Eye (tissue), 1 donor: ENCODE measurements around the gene AKAP10.
"Not testable (repeated sequence)": the region's sequence is repeated elsewhere in the genome, so short reads cannot be mapped to it uniquely, and the experiment has no call there.

Experiments
- DNase-seq: peaks from one replicate; pipeline ENCODE4 v3.0.0-alpha.2; 2015

The AKAP10 gene

DNA sequence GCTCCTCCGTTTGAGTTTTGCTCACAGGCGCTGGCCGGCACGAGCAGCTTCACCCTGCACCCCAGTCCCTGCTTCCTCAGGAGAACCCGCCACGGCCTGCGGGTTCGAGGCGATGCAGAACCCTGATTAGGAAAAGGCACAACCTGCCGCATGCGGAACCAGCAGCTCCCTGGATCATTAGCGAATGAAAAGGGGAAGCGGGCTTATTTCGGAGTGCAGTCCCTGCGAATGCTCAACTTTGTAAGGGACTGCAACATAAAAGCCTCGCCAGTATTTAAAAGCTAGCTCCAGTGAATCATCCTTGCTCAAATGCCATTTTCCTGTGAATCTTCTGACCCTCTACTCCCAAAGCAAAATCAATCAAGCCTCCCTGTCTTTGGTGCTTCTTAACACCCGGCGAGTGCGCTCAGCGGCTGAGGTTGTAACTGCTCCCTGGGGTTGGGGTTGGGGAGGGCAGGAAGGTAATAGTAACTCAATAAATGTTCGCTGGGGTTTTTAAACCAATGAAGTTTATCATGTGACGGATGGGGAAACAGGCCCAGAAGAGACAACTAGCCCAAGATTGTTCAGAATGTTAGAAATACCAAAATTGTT, 678 bp upstream of the AKAP10 start:
- DNase-seq = no peak

DNA sequence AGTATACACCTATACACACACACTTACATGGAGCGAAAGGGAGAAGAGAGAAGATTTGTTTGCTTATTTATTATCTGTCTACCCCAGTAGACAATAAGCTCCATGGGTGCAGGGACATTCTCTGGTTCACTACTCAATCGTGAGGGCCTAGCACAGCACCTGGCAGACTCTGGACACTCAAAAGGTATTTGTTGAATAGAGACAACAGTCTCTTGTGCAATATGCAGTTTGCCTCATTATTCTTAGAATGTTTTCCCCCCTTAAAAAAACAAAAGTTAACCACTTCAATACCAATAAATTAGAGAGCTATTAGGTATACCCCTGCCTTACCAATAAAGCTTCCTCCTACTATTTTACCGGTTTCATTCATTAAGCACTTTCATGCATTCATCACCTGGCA, 2.0 kb downstream of the AKAP10 start:
- DNase-seq = no peak

DNA sequence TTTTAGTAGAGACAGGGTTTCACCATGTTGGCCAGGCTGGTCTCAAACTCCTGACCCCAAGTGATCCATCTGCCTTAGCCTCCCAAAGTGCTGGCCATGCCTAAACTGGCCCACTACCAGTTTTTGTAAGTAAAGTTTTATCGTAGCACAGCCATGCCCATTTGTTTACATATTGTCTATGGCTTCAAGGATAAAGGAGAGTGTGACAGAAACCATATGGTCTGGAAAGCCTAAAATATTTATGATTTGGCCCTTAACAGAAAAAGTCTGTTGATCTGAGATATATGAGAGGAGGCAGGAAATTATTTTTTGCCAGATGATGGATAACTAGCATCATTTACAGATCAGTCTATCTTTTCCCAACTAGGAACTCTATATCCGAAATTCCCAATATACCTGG, 4.5 kb downstream of the AKAP10 start:
- no peak for DNase-seq

DNA sequence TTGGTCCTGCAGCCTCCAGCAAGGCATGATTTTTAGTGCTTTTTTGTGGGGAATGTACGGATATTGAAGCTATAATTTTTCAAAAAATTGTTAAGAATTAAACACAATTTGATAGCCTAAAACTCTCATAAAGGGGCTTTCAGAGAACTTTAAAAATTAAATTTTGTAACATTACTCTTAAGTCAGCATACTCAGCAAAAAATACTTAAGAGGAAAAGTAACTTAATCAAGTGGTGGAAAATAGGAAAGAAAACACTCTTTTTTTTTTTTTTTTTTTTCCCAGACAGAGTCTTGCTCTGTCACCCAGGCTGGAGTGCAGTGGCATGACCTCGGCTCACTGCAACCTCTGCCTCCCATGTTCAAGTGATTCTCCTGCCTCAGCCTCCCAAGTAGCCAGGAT, 14.7 kb downstream of the AKAP10 start:
- not testable (repeated sequence) for DNase-seq

DNA sequence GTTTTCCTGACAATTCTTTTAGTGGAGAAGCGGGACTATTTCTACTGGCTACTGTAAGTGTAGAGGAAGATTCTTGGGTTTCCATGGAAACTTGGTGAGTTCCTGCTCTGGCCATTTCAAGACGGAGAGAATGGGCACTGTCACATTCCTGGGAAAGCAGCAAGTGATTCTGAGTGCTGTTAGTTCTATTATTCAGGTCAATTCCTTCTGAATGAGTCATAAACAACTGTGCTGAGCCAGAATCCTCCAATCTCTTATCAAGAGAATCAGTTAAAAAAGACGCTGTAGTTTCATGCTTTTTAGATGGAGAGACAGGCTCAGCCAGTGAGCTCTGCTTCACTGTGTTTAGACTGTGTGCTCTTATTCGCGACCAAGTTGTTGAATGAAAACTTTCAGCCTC, 19.6 kb downstream of the AKAP10 start:
- peak; percentile 44 for DNase-seq

DNA sequence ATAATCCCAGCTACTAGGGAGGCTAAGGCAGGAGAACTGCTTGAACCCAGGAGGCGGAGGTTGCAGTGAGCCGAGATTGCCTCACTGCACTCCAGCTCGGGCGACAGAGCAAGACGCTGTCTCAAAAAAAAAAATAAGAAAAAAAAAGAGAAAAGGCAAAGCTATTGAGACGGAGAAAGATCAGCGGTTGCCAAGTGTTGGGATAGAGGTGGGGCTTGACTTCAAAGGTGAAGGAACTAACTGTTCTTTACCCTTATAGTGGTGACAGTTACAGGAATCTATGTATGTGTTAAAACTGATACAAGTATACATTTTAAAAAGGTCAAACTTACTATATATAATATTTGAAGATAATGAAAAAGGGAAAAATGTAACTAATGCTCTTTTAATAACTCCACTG, 22.5 kb downstream of the AKAP10 start:
- DNase-seq = no peak

DNA sequence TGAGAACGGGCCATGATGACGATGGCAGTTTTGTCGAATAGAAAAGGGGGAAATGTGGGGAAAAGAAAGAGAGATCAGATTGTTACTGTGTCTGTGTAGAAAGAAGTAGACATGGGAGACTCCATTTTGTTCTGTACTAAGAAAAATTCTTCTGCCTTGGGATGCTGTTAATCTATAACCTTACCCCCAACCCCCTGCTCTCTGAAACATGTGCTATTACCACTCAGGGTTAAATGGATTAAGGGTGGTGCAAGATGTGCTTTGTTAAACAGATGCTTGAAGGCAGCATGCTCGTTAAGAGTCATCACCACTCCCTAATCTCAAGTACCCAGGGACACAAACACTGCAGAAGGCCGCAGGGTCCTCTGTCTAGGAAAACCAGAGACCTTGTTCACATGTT, 26.2 kb downstream of the AKAP10 start:
- not testable (repeated sequence) for DNase-seq

DNA sequence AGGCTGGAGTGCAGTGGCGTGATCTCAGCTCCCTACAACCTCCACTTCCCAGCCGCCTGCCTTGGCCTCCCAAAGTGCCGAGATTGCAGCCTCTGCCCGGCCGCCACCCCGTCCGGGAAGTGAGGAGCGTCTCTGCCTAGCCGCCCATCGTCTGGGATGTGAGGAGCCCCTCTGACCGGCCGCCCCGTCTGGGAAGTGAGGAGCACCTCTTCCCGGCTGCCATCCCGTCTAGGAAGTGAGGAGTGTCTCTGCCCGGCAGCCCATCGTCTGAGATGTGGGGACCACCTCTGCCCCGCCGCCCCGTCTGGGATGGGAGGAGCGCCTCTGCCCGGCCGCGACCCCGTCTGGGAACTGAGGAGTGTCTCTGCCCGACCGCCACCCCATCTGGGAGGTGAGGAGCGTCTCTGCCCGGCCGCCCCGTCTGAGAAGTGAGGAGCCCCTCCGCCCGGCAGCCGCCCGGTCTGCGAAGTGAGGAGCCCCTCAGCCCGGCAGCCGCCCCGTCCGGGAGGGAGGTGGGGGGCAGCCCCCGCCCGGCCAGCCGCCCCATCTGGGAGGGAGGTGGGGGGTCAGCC, 26.9 kb downstream of the AKAP10 start:
- DNase-seq = not testable (repeated sequence)

DNA sequence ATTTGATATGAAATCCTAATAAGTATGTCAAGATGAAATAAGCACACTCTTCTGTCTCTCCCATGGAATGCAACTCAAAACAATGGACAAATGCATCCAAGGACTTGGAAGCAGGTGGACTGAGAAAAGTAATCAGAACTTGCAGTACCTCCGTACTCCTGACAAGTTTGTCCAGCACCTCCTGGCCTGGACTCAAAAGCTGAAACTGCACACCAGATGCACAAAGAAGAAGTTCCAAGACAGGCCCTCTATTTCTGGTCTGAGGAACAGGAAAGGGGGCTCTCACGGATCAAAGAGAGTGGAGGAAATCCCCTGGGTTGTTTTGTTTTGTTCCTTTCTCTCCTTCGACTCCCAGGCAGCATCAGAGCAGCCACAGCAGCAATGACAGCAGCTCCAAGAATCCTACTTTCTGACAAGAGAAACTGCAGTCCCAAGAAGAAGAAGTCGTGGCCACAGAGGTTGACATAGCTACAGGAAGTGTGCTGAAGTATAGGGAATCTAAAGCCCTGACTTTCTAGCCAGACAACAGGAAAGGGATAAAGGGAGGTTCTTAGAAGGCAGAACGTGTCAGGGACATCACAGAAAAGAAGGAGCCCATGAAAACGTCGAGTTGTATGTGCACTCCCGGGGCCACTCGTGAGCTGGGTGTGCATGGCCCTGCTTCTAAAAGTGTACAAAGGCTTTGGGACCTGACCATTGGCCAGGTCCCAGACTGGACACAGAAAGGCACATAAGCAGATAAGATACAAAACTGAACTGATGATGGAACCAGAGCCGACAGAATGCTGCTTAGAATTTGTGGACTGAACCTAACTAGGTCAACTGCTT, 29.3 kb downstream of the AKAP10 start:
- peak; percentile 21 for DNase-seq

DNA sequence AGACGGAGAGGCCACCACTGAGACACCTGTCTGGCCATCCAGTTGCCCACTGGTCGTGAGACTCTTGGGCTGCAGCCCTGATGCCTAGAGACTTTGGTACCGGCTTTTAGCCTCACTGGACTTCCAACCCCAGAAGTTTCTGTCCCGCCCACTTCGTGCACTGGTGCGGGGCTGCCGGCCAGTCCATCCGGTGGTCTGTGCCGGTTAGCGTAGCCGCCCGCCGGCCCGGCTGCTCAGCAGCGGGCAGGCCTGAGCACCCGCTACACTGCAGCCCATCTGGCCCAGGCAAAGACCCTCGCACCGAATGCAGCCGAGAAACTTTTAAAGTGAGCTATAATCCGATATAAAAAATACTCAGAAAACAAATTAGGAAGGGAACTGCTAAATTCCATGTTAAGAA, 30.7 kb downstream of the AKAP10 start:
- DNase-seq = no peak

DNA sequence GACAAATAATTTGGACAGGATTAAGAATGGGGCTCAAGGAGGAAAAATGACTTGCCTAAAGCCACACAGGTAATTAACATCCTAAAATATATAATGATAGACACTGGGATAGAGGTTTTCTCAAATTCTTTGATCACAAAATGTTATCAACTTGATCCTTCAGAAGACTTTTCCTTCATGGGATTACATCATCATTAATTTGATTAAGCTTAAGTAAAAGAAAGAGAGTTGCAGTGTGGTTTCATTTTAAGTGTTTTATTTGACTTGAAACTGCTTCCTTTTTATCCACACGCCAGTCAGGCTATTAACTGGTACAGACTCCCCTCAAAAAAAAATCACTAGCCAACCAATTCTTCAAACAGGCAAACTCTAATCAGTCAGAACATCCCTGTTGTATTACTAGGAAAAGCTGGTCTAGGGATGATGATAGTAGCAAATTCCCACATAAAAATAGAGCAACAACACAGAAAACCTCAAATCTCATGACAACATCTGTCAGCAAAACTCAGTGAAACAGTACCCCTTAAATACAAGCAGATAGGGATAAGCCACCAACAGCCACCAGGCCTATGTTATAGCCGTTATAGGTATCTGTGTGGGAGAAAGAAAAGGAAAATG, 32.5 kb downstream of the AKAP10 start:
- DNase-seq = no peak

DNA sequence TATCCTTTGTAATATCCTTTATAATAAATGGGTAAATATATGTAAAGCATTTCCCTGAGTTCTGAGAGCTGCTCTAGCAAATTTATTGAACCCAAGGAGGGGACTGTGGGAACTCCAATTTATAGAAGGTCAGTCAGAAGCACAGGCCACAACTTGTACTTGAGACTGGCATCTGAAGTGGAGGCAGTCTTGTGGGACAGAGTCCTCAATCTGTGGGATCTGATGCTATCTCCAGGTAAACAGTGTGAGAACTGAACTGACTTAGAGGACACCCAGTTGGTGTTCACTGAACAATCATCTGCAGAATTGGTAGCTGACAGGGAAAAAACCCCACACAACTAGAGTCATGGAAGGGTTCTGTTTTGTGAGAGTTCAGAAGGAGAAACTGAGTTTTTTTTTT, 34.0 kb downstream of the AKAP10 start:
- DNase-seq = no peak

DNA sequence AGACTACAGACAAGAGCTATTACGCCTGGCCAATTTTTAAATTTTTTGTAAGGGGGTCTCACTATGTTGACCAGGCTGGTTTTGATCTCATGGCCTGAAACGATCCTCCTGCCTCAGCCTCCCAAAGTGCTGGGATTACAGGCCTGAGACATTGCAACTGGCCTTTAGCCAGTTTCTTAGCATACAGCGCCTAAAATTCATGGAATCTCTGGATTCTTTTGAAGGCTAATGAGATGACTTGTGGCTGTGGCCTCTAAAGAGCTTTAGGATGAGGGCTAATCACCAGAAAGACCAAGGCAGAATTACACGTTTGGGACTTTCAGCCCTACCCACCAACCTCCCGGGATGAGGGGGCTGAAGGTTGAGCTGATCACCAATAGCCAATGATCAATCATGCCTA, 34.6 kb downstream of the AKAP10 start:
- no peak for DNase-seq

DNA sequence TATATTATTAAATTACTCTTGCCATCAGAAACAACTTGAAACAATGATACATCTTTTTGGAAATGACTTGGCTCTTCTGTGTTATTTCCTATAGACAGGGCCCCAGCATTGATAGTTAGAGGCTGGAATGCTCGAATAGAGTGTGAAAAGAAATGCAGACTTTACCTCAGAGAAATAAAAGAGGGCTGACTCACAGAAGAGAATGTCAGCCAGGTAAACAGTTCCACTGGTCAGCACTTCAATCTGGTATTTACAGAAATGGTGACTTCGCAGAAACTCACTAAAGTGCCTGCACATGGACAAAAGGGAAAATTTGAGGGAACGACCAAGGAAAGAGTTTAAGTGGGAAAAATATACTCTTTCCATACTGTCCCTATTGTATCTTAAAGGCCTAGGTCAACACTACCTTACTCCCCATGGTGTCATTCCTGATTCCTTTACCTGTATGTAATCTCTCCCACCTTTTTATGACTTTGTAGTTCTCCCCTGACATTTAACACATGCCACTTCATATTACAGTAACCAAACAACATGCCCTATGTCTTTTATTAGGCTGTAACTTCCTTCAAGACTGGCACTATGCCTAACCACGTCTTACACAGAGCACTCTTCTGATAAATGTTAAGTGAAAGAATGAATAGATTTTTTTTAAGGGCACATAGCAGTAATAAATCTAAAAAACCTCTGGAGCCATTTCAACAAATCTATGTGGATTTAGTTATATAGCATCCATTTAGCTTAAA, 36.7 kb downstream of the AKAP10 start:
- no peak for DNase-seq

DNA sequence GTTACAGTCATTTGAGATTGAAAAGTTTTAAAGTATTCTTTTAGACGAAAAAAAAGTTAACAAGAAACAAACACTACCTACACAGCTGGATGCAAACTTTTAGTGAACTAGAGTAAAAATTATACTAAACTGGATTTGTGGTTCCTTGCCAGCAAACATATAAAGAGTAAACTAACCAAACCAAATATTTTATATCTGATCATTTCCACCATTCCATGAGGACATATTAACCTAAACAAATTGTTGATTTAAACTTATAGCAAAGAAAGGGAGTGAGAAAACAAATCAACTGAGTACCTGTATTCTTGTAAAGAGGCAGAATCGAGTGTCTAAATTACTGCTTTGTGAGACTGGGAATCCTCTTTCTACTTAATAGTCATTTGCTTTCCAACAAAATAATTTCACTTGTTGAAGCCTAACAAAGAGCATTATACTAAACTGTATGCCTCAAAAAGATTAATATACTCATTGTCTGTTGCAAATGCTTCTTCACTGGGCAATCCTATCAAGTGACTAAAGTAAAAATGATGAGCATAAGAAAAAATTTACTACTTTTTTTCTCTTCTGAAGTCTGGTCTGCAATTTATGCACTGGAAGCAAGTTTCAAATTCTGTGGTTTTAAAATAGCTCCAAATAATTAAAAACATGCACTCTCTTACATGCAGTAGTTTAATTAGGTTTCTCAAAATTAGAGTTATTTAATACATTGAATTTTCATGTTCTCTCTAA, 37.5 kb downstream of the AKAP10 start:
- no peak for DNase-seq

DNA sequence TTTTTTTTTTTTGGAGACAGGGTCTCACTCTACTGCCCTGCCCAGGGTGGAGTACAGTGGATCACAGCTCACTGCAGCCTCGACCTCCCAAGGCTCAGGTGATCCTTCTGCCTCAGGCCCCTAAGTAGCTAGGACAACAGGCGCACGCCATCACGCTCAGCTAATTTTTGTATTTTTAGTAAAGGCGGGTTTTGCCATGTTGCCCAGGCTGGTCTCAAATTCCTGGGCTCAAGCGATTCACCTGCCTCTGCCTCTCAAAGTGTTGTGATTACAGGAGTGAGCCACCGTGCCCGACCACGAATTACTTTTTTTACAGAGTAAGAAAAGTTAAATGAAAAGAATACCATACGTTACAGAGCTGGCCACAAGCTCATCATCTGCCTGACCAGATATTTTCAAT, 38.9 kb downstream of the AKAP10 start:
- no peak for DNase-seq

DNA sequence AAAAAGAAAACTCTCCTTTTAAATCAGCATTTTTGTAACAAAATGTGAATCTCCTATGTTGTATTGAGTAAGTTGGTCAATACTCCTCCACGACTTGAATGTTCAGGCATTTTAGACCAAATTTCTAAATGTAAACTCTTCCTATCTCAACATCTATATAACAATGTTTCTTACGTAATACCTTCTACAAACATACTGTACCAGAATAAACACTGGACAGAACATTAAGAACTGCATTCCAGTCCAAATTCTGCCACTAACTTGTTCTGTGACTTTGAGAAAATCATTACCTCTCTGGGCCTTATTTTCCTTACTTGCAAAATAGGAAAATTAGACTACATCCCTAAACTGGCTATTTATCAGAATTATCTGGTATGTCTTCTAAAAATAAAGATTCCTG, 40.1 kb downstream of the AKAP10 start:
- no peak for DNase-seq

DNA sequence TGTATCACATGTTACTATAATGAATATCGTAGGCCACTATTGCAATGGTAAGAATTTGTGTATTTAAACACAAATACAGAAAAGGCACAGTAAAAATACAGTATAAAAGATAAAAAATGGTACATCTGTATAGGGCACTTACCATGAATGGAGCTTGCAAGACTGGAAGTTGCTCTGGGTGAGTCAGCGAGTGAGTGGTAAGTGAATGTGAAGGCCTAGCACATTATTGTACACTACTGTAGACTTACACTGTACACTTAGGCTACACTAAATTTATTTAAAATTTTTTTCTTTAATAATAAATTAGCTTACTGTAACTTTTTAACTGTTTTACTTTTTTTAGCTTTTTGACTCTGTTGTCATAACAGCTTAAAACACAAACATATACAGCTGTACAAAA, 42.5 kb downstream of the AKAP10 start:
- no peak for DNase-seq

DNA sequence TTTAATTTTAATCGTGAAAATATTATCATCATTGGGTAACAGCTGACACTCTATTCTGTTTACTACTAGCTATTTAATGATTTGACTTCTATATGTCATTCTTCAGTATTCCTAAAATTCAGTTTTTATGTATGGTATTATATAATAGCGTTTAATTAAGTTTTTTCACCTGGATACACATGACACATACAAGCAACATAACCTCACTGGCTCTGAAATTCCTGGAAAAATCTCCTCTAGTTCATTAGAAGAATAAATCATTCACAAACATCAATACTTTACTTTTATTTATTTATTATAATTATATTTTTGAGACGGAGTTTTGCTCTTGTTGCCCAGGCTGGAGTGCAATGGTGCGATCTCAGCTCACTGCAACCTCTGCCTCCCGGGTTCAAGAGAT, 44.0 kb downstream of the AKAP10 start:
- DNase-seq = no peak

DNA sequence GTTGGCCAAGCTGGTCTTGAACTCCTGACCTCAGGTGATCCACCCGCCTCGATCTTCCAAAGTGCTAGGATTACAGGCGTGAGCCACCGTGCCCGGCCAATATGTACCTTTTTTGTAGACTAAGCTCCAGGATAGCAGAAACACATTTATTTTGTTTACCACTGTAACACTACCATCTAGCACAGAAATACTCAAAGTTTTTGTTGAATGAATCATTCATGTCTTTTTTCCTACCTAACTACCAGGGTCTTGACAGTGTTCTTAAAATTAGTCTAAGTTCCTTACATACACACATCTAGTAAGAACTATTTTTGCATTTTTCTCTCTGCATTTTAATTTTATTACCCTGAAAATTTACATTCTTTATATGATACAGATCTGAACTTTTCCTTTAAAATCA, 44.4 kb downstream of the AKAP10 start:
- DNase-seq = no peak

DNA sequence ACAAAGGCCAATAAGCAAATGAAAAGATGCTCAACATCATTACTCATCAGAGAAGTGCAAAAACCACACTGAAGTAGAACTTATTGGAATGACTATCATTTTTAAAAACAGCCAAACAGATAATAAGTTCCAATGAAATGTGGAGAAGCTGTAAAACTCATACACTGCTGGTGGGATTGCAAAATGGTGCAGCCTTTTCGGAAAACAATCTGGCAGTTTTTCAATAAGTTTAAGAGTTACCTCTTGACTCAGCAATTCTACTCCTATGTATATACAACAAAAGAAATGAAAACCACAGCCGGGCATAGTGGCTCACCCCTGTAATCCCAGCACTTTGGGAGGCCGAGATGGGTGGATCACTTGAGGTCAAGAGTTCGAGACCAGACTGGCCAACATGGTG, 49.3 kb downstream of the AKAP10 start:
- no peak for DNase-seq

DNA sequence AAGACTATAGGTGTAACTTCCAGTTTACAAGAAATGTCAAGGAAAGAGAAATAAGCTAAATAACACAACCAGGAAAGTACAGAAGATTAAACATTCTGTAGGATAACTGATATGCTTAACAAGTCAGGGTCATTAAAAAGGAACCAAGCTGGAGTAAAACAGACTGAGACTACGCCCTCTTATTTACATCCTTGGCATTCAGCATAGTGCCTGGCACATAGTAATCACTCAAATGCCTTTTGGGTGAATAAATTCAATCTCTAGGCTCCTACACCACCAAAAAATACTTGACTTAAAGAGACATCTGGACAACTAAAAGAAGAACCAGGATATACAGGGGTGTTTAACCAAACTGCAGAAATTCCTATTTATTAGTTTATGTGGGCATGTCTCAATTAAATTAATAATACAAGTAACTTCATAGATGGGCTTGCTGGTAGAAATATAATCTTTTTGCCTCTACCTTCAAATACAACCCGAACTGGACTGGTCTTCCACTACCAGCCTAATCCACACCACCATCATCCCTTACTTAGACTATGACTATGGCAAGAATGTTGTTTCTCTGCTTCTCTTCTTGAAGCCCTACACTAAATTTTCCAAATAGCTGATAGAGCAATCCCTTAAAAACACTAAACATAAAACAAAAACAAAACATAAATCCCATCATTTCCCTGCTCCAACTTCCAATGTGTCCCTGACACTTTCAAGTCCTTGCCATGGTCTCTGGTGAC, 62.2 kb downstream of the AKAP10 start:
- DNase-seq = no peak
